Loucy (cell line): ENCODE results near the gene LDLRAD4.

Experiments used
- CTCF ChIP-seq: fragments of 200-600 bp; sonication (generic); conservative IDR thresholded peaks from 2 replicates; pipeline ENCODE4 v1.5.1; 2014; ENCODE audit warnings: mild to moderate bottlenecking, antibody characterized with exemption, low read length
- EZH2phosphoT487 ChIP-seq: fragments of 200-600 bp; IDR thresholded peaks from 2 replicates; pipeline ENCODE4 v1.6.1; 2018; ENCODE audit warnings: antibody characterized with exemption, mild to moderate bottlenecking, moderate library complexity, borderline replicate concordance

- TF ChIP-seq CTCF (no peak), EZH2phosphoT487 (no peak)
These were observed 320.5 kb downstream of the LDLRAD4 start for GRCh38 chr18:13539050-13539449.
